Stimulated activated naive CD8-positive, alpha-beta T cell treated with anti-CD3 and anti-CD28 coated beads, Interleukin-15, Interleukin-2, amounts not matched to agents 100 U/mL and 50 U/mL, for 24 hours (primary cell): ENCODE measurements around the gene RPS14.
"Not testable (repeated sequence)": the region's sequence is repeated elsewhere in the genome, so short reads cannot be mapped to it uniquely, and the experiment has no call there.

Source experiments
- ATAC-seq: fragments of 150-1000 bp; cut with Tn5 transposase; one replicate; pipeline ENCODE4 v1.10.0; 2021
- DNase-seq: peaks from one replicate; pipeline ENCODE4 v3.0.0; 2021

Gene RPS14

GRCh38 chr5:150479416-150479815, 29.9 kb upstream of the RPS14 start:
- ATAC-seq (no peak), DNase-seq (no peak)

GRCh38 chr5:150476568-150476967, 27.0 kb upstream of the RPS14 start:
- DNase-seq, ATAC-seq: not testable (repeated sequence)

DNA sequence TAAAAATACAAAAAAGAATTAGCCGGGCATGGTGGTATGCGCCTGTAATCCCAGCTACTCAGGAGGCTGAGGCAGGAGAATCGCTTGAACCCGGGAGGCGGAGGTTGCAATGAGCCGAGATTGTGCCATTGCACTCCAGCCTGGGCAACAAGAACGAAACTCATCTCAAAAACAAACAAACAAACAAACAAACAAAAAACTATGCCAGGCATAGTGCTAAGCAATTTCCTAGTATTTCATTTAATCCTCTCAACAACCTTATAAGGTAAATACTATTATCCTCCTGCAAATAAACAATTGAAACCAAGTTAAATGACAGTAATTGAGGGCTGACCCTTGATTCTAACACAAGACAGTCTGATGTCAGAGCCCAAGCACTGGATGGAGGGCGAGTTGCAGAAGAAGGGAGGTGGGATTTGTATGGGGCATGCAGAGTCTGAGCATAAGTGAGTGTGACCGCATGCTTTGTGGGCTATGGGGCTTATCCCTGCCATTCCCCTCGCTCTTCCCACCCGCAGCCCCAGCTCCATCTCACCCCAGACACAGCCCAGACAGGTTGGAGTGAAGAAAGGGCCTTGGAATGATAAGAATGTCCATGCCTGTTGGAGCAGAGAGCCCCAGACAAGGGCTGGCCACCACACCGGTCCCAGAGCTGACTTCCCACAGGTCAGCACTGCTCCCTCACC, 24.3 kb upstream of the RPS14 start:
- ATAC-seq = no peak
- no peak for DNase-seq

- ATAC-seq = no peak
- DNase-seq = no peak
Observed at GRCh38 chr5:150469718-150470469, 20.4 kb upstream of the RPS14 start.

DNA sequence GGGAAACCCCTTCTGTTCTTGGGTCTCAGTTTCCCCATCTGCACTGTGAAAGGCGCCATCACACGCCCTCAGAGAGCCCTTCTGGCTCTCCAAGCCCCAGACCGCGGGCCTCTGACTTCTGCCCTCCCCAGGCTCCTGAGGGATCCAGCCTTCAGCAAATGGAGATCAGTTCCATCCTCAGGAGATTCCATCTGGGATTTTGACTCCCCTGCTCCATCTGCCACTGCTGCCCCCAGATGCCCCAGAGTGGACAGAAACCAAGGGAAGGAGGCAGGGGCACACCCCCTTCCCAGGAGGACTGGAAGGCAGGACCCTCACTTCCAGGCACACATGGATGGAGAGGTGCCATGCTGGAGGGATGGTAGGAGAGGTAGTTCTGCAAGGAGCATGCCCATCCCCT, 18.7 kb upstream of the RPS14 start:
- ATAC-seq = no peak
- DNase-seq = no peak

DNA sequence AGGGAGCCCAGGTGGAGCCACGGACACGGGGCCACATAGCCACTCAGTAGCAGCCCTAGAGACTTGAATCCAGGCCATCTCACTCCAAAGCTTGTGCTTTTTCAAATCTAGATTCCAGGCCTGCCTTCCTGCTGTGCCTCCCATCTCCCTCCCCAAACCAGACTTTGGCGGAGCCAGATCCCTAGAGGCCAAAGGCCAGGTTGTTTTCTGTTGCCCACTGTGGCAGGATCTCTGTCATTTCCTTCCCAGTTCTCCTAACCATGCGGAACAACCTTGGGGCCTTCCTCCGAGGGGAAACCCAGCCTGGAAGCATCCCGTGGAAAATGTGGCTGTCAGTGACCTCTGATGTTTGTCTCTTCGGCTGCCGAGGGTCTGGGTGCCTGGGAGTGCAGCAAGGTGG, 16.4 kb upstream of the RPS14 start:
- ATAC-seq = no peak
- DNase-seq = no peak

DNA sequence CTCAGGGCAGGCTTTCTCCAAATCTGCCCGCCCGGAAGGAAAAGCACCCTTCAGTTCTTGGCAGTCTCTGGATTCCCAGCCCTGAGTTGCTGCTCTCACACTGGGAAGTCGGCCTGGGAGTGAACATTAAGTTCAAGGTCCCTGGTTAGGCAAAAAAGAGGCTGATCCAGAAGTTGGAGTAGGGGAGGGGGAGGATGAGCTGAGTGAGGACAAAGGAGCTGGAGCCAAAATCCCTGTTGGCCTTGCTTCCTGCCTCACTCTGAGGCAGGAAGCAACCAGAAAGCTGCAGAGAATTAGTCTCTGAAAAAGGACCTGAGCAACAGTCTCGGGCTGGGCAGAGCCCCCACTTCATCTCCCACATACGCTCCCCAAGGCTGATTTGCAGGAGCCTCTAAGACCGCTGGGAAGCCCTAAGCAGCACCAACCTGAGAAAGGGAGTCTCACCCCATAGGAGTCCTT, 15.0 kb upstream of the RPS14 start:
- DNase-seq = no peak
- no peak for ATAC-seq

- ATAC-seq = no peak
- DNase-seq = no peak
Observed at GRCh38 chr5:150461231-150461630, 11.7 kb upstream of the RPS14 start.

GRCh38 chr5:150460781-150461180, 11.2 kb upstream of the RPS14 start:
- no peak for ATAC-seq
- DNase-seq = no peak

GRCh38 chr5:150458802-150459557, 9.4 kb upstream of the RPS14 start:
- DNase-seq = peak; percentile 92
- peak; percentile 91 for ATAC-seq

GRCh38 chr5:150457562-150458240, 8.2 kb upstream of the RPS14 start:
- DNase-seq (no peak), ATAC-seq (no peak)

DNA sequence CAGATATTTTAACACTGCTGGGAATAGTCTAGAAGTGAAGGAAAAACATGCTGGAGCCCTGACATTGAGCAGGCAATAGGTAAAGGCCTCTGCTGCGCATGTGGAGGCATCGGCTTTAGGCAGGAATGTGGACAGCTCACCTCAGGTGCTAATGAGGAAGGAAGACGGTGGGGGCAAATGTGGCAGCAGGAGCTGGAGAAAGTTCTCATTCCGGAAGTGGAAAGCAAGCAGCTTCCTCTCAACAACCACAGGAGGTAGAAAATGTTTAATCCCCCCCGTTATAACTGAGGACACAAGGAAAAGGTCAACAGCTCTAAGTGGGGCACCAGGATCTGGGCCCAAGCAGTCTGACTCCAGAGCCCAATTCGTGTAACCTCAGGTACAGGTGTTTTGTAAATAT, 7.6 kb upstream of the RPS14 start:
- ATAC-seq (no peak), DNase-seq (no peak)

GRCh38 chr5:150454492-150455229, 5.1 kb upstream of the RPS14 start:
- no peak for DNase-seq
- no peak for ATAC-seq

GRCh38 chr5:150454027-150454426, 4.5 kb upstream of the RPS14 start:
- not testable (repeated sequence) for DNase-seq, ATAC-seq

GRCh38 chr5:150452914-150453313, 3.4 kb upstream of the RPS14 start:
- no peak for DNase-seq

DNA sequence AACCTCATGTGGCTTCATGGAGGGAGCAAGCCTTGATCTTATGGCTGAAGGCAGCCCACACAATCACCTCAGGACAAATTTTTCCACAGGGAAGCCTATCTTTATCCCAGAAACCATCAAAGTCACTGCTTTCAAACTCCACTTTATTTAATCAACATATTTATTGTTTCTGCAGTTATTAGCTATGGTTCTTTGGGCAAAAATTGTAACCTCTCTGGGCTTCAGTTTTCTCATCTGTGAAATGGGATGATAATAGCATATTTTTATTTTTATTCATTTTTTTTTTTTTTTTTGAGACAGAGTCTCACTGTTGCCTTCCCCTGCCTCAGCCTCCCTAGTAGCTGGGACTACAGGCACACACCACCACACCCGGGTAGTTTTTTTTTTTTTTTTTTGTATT, 2.1 kb upstream of the RPS14 start:
- DNase-seq = no peak
- no peak for ATAC-seq

More at GRCh38 chr5:150452914-150453313, 3.4 kb upstream of the RPS14 start:
- no peak for ATAC-seq

DNA sequence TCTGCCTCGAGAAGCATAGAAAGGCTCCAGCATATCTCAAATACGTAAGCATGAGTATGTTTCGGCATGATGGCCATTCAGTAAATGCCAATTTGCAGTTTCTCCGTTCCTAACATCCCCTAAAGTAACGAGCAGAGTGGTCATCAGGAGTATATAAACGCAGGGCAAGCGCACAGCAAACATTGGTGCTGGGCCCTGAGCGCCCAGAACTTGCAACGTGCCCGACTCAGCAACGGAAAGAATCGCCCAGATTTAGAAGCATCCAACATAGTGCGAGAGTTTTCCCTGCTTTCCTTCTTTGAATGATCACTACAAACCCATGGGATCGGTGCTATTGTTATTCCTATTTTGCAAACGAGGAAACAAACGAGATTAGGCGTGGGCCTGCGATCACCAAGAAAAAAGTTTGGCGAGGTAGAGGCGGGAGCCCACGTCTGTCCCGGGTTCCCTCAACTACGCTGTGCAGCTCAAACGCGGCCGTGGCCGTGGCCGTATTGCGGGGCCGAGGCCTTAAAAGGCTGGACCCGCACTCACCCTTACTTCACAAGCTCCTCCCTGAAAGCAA, 505 bp downstream of the RPS14 start:
- peak; percentile 33 for ATAC-seq
- no peak for DNase-seq

DNA sequence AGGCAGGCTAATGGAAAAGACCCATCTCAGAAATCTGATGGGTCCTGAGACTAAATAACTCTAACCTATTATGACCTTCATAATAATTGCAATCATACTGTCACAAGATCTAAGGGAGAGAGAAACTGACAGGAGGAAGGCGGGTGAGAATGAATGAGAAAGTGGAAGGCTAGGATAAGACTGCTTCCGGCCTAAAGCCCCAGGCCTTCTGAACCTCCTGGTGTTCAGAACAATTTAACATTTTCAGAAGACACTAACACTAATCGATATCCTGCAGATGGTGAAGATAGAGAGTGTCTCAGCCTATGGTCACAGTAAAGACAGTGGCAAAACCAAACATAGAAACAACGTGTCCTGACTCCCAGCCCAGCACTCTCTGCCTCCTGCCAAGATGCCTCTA, 1.2 kb downstream of the RPS14 start:
- DNase-seq (no peak), ATAC-seq (no peak)

GRCh38 chr5:150447188-150447587, 2.4 kb downstream of the RPS14 start:
- no peak for ATAC-seq
- no peak for DNase-seq

- ATAC-seq (no peak), DNase-seq (no peak)
Observed at GRCh38 chr5:150446583-150446982, 3.0 kb downstream of the RPS14 start.

DNA sequence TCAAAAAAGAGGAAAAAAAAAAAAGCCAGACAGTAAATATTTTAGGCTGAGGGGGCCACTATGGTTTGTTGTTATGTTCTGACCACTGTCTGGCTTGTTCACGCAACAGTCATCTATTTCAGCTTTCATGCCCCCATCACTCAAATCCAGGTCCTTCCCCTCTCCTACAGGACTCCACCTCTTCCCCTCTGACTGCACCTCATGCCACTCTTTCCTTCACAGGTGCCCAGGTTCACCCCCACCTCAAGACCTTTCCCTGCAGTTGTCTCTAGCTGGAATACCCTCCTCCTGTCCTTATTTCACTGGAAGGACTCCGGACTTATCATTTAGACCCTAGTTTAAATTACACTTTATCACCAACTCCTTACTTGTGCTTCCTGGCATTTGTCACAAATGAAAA, 3.5 kb downstream of the RPS14 start:
- DNase-seq (no peak), ATAC-seq (no peak)
